Uterus (tissue), 2 donors: ENCODE measurements around the gene ADRM1.

ENCODE experiments used
- POLR2A ChIP-seq, 2 donors: fragments of 450-650 bp; IDR thresholded peaks; one replicate each; pipeline ENCODE4 v1.6.1; 2016; ENCODE audit warnings: antibody characterized with exemption in 2 of 2, mild to moderate bottlenecking in 1 of 2, moderate library complexity in 1 of 2
- TF ChIP-seq, protein P1 (sequence below), 4 experiments: fragments of 200-600 bp in 2 of 4; fragments of 450-650 bp in 2 of 4; sonication (generic) in 2 of 4; IDR thresholded peaks; one replicate each; pipeline ENCODE4 v1.5.1; 2016 to 2019; ENCODE audit warnings: antibody characterized with exemption in 4 of 4, mild to moderate bottlenecking in 2 of 4, moderate library complexity in 1 of 4

DNA sequence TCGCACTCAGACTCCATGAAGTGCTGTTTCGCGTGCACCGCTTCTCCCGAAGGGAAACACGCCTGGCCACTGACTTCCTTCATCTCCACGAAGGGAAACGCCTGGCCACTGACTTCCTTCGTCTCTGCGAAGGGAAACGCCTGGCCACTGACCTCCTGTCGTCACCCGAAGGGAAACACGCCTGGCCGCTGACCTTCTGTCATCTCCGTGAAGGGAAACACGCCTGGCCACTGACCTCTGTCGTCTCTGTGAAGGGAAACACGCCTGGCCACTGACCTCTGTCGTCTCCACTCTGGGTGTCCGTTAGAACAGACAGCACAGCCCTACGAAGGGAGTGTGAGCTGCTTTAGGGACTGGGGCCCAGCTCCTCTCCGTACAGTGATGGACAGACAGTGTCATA is 17.1 kb upstream of the ADRM1 start:
- TF ChIP-seq, protein P1, sequence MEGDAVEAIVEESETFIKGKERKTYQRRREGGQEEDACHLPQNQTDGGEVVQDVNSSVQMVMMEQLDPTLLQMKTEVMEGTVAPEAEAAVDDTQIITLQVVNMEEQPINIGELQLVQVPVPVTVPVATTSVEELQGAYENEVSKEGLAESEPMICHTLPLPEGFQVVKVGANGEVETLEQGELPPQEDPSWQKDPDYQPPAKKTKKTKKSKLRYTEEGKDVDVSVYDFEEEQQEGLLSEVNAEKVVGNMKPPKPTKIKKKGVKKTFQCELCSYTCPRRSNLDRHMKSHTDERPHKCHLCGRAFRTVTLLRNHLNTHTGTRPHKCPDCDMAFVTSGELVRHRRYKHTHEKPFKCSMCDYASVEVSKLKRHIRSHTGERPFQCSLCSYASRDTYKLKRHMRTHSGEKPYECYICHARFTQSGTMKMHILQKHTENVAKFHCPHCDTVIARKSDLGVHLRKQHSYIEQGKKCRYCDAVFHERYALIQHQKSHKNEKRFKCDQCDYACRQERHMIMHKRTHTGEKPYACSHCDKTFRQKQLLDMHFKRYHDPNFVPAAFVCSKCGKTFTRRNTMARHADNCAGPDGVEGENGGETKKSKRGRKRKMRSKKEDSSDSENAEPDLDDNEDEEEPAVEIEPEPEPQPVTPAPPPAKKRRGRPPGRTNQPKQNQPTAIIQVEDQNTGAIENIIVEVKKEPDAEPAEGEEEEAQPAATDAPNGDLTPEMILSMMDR (IDR thresholded peaks at IDR 0.05), result no peak
- no peak for TF ChIP-seq POLR2A (IDR thresholded peaks at IDR 0.05)
